GM13976 (cell line): ENCODE measurements around the gene KCNH3.
"Not testable (repeated sequence)": the region's sequence is repeated elsewhere in the genome, so short reads cannot be mapped to it uniquely, and the experiment has no call there.

Experiments used
- DNase-seq: peaks from one replicate; pipeline ENCODE4 v3.0.0; 2012; ENCODE audit warnings: low spot score
- in situ Hi-C: fragments of 300-500 bp; cut with MboI; formaldehyde crosslinking; loops from one replicate; pipeline ENCODE4 v1.12.0; 2022; ENCODE audit warnings: low sequenced_read_pairs, mixed read lengths, inconsistent platforms; ENCODE audit not compliant: unreplicated experiment
- TF ChIP-seq, protein P1 (sequence below): IDR thresholded peaks from 2 replicates; pipeline ENCODE4 v1.5.1; 2012; ENCODE audit warnings: borderline replicate concordance, mild to moderate bottlenecking; ENCODE audit not compliant: insufficient read depth; ENCODE audit errors: extremely low read depth, missing control alignments, control extremely low read depth

Gene KCNH3

DNA sequence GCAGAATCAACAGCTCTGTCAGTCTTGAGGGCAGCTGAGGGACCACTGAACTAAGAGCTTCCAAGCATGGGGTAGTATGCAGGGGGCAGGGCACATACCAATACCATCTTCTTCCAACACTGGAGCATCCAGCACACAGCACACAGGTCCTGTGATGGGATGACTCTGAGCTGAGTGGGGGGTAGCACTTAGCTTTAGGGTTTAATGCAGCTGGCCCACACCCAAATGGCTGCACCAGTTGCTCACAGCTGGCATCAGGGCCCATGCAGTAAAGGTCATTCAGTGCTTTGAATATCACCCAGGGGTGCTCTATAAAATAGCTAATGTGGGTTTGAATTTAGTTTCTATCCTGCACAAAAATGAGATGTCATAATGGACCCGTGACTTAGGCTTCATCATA, 64.9 kb downstream of the KCNH3 start:
- DNase-seq = no peak
- in situ Hi-C loops = no loop called here
- TF ChIP-seq, protein P1, sequence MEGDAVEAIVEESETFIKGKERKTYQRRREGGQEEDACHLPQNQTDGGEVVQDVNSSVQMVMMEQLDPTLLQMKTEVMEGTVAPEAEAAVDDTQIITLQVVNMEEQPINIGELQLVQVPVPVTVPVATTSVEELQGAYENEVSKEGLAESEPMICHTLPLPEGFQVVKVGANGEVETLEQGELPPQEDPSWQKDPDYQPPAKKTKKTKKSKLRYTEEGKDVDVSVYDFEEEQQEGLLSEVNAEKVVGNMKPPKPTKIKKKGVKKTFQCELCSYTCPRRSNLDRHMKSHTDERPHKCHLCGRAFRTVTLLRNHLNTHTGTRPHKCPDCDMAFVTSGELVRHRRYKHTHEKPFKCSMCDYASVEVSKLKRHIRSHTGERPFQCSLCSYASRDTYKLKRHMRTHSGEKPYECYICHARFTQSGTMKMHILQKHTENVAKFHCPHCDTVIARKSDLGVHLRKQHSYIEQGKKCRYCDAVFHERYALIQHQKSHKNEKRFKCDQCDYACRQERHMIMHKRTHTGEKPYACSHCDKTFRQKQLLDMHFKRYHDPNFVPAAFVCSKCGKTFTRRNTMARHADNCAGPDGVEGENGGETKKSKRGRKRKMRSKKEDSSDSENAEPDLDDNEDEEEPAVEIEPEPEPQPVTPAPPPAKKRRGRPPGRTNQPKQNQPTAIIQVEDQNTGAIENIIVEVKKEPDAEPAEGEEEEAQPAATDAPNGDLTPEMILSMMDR = no peak

DNA sequence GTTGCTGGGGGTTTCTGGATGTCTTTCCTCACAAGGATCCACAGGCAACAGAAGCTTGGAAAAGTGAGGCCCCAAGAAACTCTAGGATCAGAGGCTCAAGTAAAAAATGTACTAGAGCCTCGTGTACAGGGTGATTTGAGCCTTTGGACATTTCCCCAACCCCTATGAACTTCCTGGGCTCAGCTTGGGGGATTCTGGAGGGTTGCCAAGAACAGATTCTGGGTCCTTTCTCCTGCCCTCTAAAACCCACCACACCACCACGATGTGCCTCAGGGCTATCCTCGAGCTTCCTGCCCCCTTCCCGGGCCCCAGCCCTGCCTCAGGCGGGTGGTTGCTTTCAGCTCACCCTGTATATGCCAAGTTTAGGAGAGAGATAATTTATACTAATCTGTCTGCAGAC, 66.0 kb downstream of the KCNH3 start:
- DNase-seq = no peak
- in situ Hi-C loops = no loop called here

DNA sequence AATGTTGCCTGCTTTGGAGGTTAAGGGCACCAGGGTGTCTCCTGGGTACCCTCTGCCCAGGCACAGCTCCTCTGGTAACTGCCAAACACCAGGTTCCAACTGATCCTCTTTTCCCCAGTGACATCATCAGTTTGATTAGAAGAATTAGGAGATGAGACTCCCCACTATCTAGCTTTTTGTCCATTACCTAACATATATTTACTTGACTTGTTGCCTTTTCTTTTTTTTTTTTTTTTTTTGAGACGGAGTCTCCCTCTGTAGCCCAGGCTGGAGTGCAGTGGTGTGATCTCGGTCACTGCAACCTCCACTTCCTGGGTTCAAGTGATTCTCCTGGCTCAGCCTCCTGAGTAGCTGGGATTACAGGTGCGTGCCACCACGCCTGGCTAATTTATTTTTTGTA, 66.7 kb downstream of the KCNH3 start, which contains the start of gene FAM186B:
Gene FAM186B (minus strand): TSS at position 101 of the 400 bp plus-strand sequence. CDS start 162 bp downstream, outside the sequence.
- in situ Hi-C loops = not testable (repeated sequence)

More for the DNA sequence above, 66.0 kb downstream of the KCNH3 start:
- TF ChIP-seq, protein P1 = no peak

More for the DNA sequence above, 66.7 kb downstream of the KCNH3 start, which contains the start of gene FAM186B:
- not testable (repeated sequence) for DNase-seq
